H1 (cell line): Measurements from ENCODE around the gene DNA2. TPM values are rescaled to one million over a fixed set of nuclear protein-coding genes. Genes with fewer than 3 reads are reported as not detected.

ENCODE experiments used
- ATF2 ChIP-seq: IDR thresholded peaks from 2 replicates; pipeline ENCODE4 v1.6.1; 2012; ENCODE audit warnings: low read length, inconsistent platforms
- BCL11A ChIP-seq, 2 experiments: IDR thresholded peaks; one replicate each; pipeline ENCODE4 v1.6.1; 2011; ENCODE audit warnings: low read depth in 2 of 2, low read length in 2 of 2, mild to moderate bottlenecking in 2 of 2
- FOSL1 ChIP-seq: IDR thresholded peaks from 2 replicates; pipeline ENCODE4 v1.6.1; 2011; ENCODE audit warnings: mild to moderate bottlenecking, low read depth, low read length, moderate library complexity; ENCODE audit not compliant: insufficient read depth
- POU5F1 ChIP-seq: IDR thresholded peaks from 2 replicates; pipeline ENCODE4 v1.6.1; 2011; ENCODE audit warnings: low read depth, mild to moderate bottlenecking, low read length, moderate library complexity
- SUZ12 ChIP-seq: fragments of 200-600 bp; sonication (generic); IDR thresholded peaks from 2 replicates; pipeline ENCODE4 v1.6.1; 2012; ENCODE audit warnings: mild to moderate bottlenecking, inconsistent platforms, low read length, moderate library complexity, mixed read lengths
- polyA plus RNA-seq, 7 experiments: library from polyadenylated mRNA; depleted of rRNA in 3 of 7; stranded (reverse) in 5 of 7; unstranded in 2 of 7; fragments of >200 nt in 5 of 7; fragments of 200-250 nt in 2 of 7; gene quantifications; 1 replicate in 5 of 7; 2 replicates in 1 of 7; 4 replicates in 1 of 7; pipeline versions ENCODE4 v1.2.1 to v1.2.3, GENCODE V29; 2011 to 2013; ENCODE audit warnings: missing spikeins in 2 of 7, mixed read lengths in 2 of 7
- total RNA-seq: library from RNA; stranded (reverse); fragmentation: NEBNext Ultra II Directional; extraction: Animal tissue kit (Norgen Biotek cat#: 25700); gene quantifications from 2 replicates; pipeline ENCODE4 v1.2.1, GENCODE V29; 2021

Gene DNA2
- total and polyA plus RNA-seq, 2 of the 8 experiments (the other 6 are each of a cell fraction or from before 2014, with no cell fraction given), result 16.0 to 57.9 TPM

GRCh38 chr10:68471063-68471585 is 649 bp downstream of the DNA2 start (continued):
- TF ChIP-seq POU5F1, result no peak
- TF ChIP-seq SUZ12, result no peak
- TF ChIP-seq BCL11A (IDR thresholded peaks at IDR 0.05; ENCODE audit: low read depth in 2 of 2, low read length in 2 of 2), result no peak
- TF ChIP-seq ATF2, result no peak
- TF ChIP-seq FOSL1, result no peak
- TF ChIP-seq, all 59 proteins: peak for 0
